ENCODE data around the gene LZTS3. TPM values are rescaled to one million over a fixed set of nuclear protein-coding genes. Genes with fewer than 3 reads are reported as not detected.

Gene LZTS3
- total and polyA plus RNA-seq, 2 of the 13 experiments (the other 11 are each of a cell fraction or from before 2014, with no cell fraction given) = 10.1 to 31.3 TPM

DNA sequence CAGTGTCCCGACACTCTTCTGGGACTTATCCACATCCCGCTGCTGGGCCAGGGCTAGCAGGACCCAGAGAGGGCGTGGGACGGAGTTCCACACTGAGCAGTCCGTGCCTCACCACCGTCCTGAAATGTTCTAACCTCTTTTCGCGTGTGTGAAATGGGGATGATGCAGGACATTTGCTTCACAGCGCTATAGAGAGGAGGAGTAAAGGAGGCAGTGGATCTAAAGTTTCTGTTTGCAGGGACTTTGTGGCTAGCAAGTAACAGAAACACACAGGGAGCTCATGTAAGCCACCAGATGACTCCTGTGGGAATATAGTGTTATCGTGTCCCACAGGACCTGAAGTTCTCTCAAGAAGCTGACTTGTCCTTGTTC lies 36.6 kb upstream of the LZTS3 start (continued):
- TF ChIP-seq ESRRA (CRISPR knock-in tag; IDR thresholded peaks at IDR 0.05; ENCODE audit: low read depth) = no peak
- no peak for TF ChIP-seq ZNF367 (CRISPR knock-in tag; IDR thresholded peaks at IDR 0.05; ENCODE audit: borderline replicate concordance)
- TF ChIP-seq MBD4 (IDR thresholded peaks at IDR 0.05; ENCODE audit: borderline replicate concordance, low read length) = no peak
- no peak for TF ChIP-seq RFXAP (CRISPR knock-in tag; IDR thresholded peaks at IDR 0.05; ENCODE audit: borderline replicate concordance)
- TF ChIP-seq HNRNPL (IDR thresholded peaks at IDR 0.05; ENCODE audit: low read depth, low read length) = no peak
- TF ChIP-seq, protein P1, sequence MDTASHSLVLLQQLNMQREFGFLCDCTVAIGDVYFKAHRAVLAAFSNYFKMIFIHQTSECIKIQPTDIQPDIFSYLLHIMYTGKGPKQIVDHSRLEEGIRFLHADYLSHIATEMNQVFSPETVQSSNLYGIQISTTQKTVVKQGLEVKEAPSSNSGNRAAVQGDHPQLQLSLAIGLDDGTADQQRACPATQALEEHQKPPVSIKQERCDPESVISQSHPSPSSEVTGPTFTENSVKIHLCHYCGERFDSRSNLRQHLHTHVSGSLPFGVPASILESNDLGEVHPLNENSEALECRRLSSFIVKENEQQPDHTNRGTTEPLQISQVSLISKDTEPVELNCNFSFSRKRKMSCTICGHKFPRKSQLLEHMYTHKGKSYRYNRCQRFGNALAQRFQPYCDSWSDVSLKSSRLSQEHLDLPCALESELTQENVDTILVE (CRISPR knock-in tag; IDR thresholded peaks at IDR 0.05) = no peak
- TF ChIP-seq MIER3 (CRISPR knock-in tag; IDR thresholded peaks at IDR 0.05; ENCODE audit: borderline replicate concordance) = no peak
- 0 out of 2 replicates have a peak, but pooled peaks have one; percentile 25 for TF ChIP-seq ZNF256 (CRISPR knock-in tag; conservative IDR thresholded peaks at IDR 0.05)
- TF ChIP-seq ADNP (CRISPR knock-in tag; IDR thresholded peaks at IDR 0.05) = no peak
- no peak for TF ChIP-seq MTF2 (CRISPR knock-in tag; IDR thresholded peaks at IDR 0.05; ENCODE audit: borderline replicate concordance)
- TF ChIP-seq, protein P2, sequence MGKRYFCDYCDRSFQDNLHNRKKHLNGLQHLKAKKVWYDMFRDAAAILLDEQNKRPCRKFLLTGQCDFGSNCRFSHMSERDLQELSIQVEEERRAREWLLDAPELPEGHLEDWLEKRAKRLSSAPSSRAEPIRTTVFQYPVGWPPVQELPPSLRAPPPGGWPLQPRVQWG (CRISPR knock-in tag; IDR thresholded peaks at IDR 0.05; ENCODE audit: borderline replicate concordance, low read depth) = 0 out of 2 replicates have a peak, but pooled peaks have one; percentile 4
- TF ChIP-seq FLYWCH1 (CRISPR knock-in tag; IDR thresholded peaks at IDR 0.05) = 0 out of 2 replicates have a peak, but pooled peaks have one; percentile 14
- 0 out of 2 replicates have a peak, but pooled peaks have one; percentile 29 for TF ChIP-seq ZFP36L1 (CRISPR knock-in tag; IDR thresholded peaks at IDR 0.05)
- no peak for TF ChIP-seq ZNF234 (CRISPR knock-in tag; conservative IDR thresholded peaks at IDR 0.05)
- TF ChIP-seq ZKSCAN8 (CRISPR knock-in tag; IDR thresholded peaks at IDR 0.05; ENCODE audit: borderline replicate concordance) = no peak
- no peak for TF ChIP-seq RBM22 (optimal IDR thresholded peaks at IDR 0.05; ENCODE audit: low read length)
- TF ChIP-seq KDM5A (IDR thresholded peaks at IDR 0.05; ENCODE audit: borderline replicate concordance, low read length) = no peak
- no peak for TF ChIP-seq PCBP1 (IDR thresholded peaks at IDR 0.05; ENCODE audit: borderline replicate concordance, low read depth, low read length)
- TF ChIP-seq, protein P3, sequence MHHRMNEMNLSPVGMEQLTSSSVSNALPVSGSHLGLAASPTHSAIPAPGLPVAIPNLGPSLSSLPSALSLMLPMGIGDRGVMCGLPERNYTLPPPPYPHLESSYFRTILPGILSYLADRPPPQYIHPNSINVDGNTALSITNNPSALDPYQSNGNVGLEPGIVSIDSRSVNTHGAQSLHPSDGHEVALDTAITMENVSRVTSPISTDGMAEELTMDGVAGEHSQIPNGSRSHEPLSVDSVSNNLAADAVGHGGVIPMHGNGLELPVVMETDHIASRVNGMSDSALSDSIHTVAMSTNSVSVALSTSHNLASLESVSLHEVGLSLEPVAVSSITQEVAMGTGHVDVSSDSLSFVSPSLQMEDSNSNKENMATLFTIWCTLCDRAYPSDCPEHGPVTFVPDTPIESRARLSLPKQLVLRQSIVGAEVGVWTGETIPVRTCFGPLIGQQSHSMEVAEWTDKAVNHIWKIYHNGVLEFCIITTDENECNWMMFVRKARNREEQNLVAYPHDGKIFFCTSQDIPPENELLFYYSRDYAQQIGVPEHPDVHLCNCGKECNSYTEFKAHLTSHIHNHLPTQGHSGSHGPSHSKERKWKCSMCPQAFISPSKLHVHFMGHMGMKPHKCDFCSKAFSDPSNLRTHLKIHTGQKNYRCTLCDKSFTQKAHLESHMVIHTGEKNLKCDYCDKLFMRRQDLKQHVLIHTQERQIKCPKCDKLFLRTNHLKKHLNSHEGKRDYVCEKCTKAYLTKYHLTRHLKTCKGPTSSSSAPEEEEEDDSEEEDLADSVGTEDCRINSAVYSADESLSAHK (CRISPR knock-in tag; IDR thresholded peaks at IDR 0.05; ENCODE audit: borderline replicate concordance) = peak; percentile 66; the same call in 1 of the 2 replicates
- TF ChIP-seq ZBTB7A (CRISPR knock-in tag; IDR thresholded peaks at IDR 0.05) = peak; percentile 24; the same call in 1 of the 2 replicates
- no peak for TF ChIP-seq ZNF430 (CRISPR knock-in tag; IDR thresholded peaks at IDR 0.05)
- no peak for TF ChIP-seq CC2D1A (CRISPR knock-in tag; IDR thresholded peaks at IDR 0.05)
- TF ChIP-seq PAF1 (CRISPR knock-in tag; IDR thresholded peaks at IDR 0.05) = no peak
- peak; percentile 33; the same call in 1 of the 2 replicates for TF ChIP-seq SP4 (CRISPR knock-in tag; IDR thresholded peaks at IDR 0.05)
- no peak for TF ChIP-seq IRF2 (CRISPR knock-in tag; IDR thresholded peaks at IDR 0.05)
- TF ChIP-seq, protein P4, sequence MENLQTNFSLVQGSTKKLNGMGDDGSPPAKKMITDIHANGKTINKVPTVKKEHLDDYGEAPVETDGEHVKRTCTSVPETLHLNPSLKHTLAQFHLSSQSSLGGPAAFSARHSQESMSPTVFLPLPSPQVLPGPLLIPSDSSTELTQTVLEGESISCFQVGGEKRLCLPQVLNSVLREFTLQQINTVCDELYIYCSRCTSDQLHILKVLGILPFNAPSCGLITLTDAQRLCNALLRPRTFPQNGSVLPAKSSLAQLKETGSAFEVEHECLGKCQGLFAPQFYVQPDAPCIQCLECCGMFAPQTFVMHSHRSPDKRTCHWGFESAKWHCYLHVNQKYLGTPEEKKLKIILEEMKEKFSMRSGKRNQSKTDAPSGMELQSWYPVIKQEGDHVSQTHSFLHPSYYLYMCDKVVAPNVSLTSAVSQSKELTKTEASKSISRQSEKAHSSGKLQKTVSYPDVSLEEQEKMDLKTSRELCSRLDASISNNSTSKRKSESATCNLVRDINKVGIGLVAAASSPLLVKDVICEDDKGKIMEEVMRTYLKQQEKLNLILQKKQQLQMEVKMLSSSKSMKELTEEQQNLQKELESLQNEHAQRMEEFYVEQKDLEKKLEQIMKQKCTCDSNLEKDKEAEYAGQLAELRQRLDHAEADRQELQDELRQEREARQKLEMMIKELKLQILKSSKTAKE (CRISPR knock-in tag; IDR thresholded peaks at IDR 0.05; ENCODE audit: borderline replicate concordance) = no peak
- no peak for TF ChIP-seq U2AF1 (optimal IDR thresholded peaks at IDR 0.05; ENCODE audit: low read depth, low read length)
